Activated CD8-positive, alpha-beta T cell treated with anti-CD3 and anti-CD28 coated beads, Interleukin-2, amount 10 ng/mL, durations not matched to agents 7 days and 5 days (primary cell): ENCODE data around the gene LRRC1. TPM values are rescaled to one million over a fixed set of nuclear protein-coding genes. Genes with fewer than 3 reads are reported as not detected.
"Not testable (repeated sequence)": the region's sequence is repeated elsewhere in the genome, so short reads cannot be mapped to it uniquely, and the experiment has no call there.

Source experiments
- ATAC-seq: fragments of 150-1000 bp; cut with Tn5 transposase; one replicate; pipeline ENCODE4 v1.10.0; 2021; ENCODE audit warnings: moderate library complexity
- CTCF ChIA-PET: fragments of 350-600 bp; sonication (Branson Sonifier 250); formaldehyde crosslinking; loops from one replicate; lab custom pipeline; 2021; ENCODE audit warnings: antibody characterized with exemption; lab: Charles Lee
- POLR2A ChIA-PET: fragments of 350-600 bp; sonication (Branson Sonifier 250); formaldehyde crosslinking; loops from one replicate; lab custom pipeline; 2021; ENCODE audit warnings: antibody characterized with exemption; lab: Charles Lee
- DNase-seq: peaks from one replicate; pipeline ENCODE4 v3.0.0-alpha.2; 2020
- H3K27ac Mint-ChIP-seq: one replicate; pipeline ENCODE4 v1.8.0; 2021; ENCODE audit warnings: mild to moderate bottlenecking, mixed read lengths
- H3K27me3 Mint-ChIP-seq: one replicate; pipeline ENCODE4 v1.8.0; 2021; ENCODE audit warnings: low read depth, mixed read lengths
- H3K36me3 Mint-ChIP-seq: one replicate; pipeline ENCODE4 v1.8.0; 2021; ENCODE audit warnings: low read depth, mixed read lengths
- H3K4me1 Mint-ChIP-seq: one replicate; pipeline ENCODE4 v1.8.0; 2021; ENCODE audit warnings: low read depth, mixed read lengths
- H3K4me3 Mint-ChIP-seq: one replicate; pipeline ENCODE4 v1.8.0; 2021; ENCODE audit warnings: mild to moderate bottlenecking, mixed read lengths
- H3K9me3 Mint-ChIP-seq: one replicate; pipeline ENCODE4 v1.8.0; 2022; ENCODE audit warnings: mixed read lengths; ENCODE audit not compliant: insufficient read depth
- total RNA-seq, 2 experiments: library from RNA; stranded (reverse); gene quantifications; one replicate each; pipeline ENCODE4 v1.2.3, GENCODE V29; 2021

Gene LRRC1
- total RNA-seq, 2 experiments from 2014 or later, result 3.6 to 4.2 TPM

DNA sequence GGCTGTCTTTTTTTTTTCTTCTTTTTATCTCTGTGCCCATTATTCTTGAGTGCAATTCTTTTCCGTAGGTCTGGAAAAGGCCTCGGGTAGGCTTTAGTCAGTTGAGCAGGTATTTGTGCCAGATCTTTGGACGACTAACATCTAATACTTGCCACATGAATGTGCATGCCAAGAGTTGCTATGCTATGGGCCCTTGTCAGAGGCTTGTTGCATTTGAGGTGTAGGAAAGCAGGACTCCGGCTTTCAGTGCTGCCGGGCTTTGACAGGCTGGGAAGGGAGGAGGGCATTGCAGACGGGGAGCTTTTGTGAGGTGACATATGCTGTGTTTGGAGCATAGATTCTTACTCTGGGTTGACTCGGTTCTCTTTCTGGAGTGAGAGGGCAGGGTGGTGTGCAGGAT is 10.2 kb downstream of the LRRC1 start:
- DNase-seq (no peak), ATAC-seq (no peak)
- ChIA-PET POLR2A (no interaction called here), CTCF (no interaction called here)
- no peaks in the 10 kb centered on the region for H3K27me3 Mint-ChIP-seq
- no peaks in the 10 kb centered on the region for H3K9me3 Mint-ChIP-seq
- no peaks in the 10 kb centered on the region for H3K36me3 Mint-ChIP-seq
- no peak overlapping the region for H3K27ac Mint-ChIP-seq
- no peak overlapping the region for H3K4me3 Mint-ChIP-seq
- H3K4me1 Mint-ChIP-seq, result peaks cover 8% of the 10 kb centered on the region

DNA sequence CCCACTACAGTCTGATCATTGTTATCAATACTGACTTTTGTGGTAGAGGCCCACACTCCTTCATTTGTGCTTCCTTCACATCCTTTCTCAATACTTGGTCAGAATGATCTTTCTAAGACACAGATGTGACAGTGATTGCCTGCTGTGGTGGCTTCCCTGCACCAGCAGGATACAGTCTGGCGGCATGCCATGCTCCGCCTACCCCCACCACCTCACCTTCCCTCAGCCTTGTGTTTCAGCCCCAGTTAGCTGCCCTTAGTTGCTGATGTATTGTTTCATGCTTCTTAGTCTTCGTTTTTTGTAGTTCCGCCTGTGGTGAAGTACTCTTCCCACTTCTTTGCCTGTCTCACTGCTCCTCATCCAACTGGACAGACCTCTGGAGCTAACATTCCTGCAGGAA is 10.9 kb downstream of the LRRC1 start:
- CTCF ChIA-PET, result interaction anchor here (1.1 kb wide), 1 partner anchor 77 kb away, joined by 3 read pairs; no protein-coding TSS in a partner anchor
- no peak overlapping the region for H3K27ac Mint-ChIP-seq

GRCh38 chr6:53807606-53808005 is 12.8 kb downstream of the LRRC1 start:
- POLR2A ChIA-PET, H3K27me3 Mint-ChIP-seq, ATAC-seq, DNase-seq, H3K36me3 Mint-ChIP-seq, H3K4me3 Mint-ChIP-seq, CTCF ChIA-PET, H3K9me3 Mint-ChIP-seq, H3K27ac Mint-ChIP-seq: not testable (repeated sequence)
- H3K4me1 Mint-ChIP-seq, result peaks cover 10% of the 10 kb centered on the region

More for the DNA sequence above, 10.9 kb downstream of the LRRC1 start:
- POLR2A ChIA-PET, result no interaction called here
- no peak for DNase-seq
- H3K9me3 Mint-ChIP-seq, result no peaks in the 10 kb centered on the region
- peaks cover 8% of the 10 kb centered on the region for H3K4me1 Mint-ChIP-seq
- H3K27me3 Mint-ChIP-seq, result no peaks in the 10 kb centered on the region
- ATAC-seq, result no peak
- H3K36me3 Mint-ChIP-seq, result no peaks in the 10 kb centered on the region
- H3K4me3 Mint-ChIP-seq, result no peak overlapping the region

- no peak overlapping the region for H3K27ac Mint-ChIP-seq
Measured at GRCh38 chr6:53808302-53808881, 13.6 kb downstream of the LRRC1 start.

GRCh38 chr6:53809691-53810090 is 14.9 kb downstream of the LRRC1 start:
- ChIA-PET CTCF (no interaction called here), POLR2A (no interaction called here)
- DNase-seq (no peak), ATAC-seq (no peak)
- H3K27ac Mint-ChIP-seq, result no peak overlapping the region
- no peaks in the 10 kb centered on the region for H3K9me3 Mint-ChIP-seq
- H3K4me1 Mint-ChIP-seq, result peaks cover 10% of the 10 kb centered on the region
- H3K4me3 Mint-ChIP-seq, result no peak overlapping the region
- no peaks in the 10 kb centered on the region for H3K27me3 Mint-ChIP-seq
- no peaks in the 10 kb centered on the region for H3K36me3 Mint-ChIP-seq

More at GRCh38 chr6:53808302-53808881, 13.6 kb downstream of the LRRC1 start:
- DNase-seq, result no peak
- CTCF ChIA-PET, result interaction anchor here (1.0 to 1.3 kb wide), 2 partner anchors 10 to 73 kb away, joined by 3 to 4 read pairs; no protein-coding TSS in a partner anchor
- H3K4me3 Mint-ChIP-seq, result no peak overlapping the region
- H3K9me3 Mint-ChIP-seq, result no peaks in the 10 kb centered on the region
- H3K27me3 Mint-ChIP-seq, result no peaks in the 10 kb centered on the region
- peaks cover 10% of the 10 kb centered on the region for H3K4me1 Mint-ChIP-seq
- POLR2A ChIA-PET, result no interaction called here
- no peak for ATAC-seq
- no peaks in the 10 kb centered on the region for H3K36me3 Mint-ChIP-seq

DNA sequence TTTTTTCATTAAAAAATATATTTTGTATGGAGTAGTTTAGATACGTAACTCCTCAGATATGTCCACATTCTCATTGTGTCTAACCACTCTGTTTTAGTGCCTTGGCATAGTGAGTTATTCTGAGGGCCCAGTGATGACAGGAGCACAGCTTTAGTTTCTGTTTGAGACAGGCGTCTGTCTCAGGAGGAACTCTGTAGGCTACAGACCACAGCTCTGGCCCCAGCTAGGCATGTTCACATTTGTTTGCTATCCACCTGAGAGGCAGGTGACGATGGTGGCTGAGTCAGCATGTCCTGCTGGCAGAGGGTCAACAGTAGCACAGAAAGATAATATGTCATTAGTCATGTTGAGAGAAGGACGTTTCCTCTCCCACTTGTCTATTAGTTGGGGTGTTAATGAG is 16.3 kb downstream of the LRRC1 start:
- ATAC-seq, result no peak
- Mint-ChIP-seq H3K4me1 (peaks cover 3% of the 10 kb centered on the region), H3K27ac (no peak overlapping the region)

GRCh38 chr6:53811746-53812145 is 16.9 kb downstream of the LRRC1 start:
- Mint-ChIP-seq H3K27ac (no peak overlapping the region), H3K9me3 (no peaks in the 10 kb centered on the region), H3K27me3 (no peaks in the 10 kb centered on the region), H3K4me3 (no peak overlapping the region), H3K4me1 (peaks cover 2% of the 10 kb centered on the region), H3K36me3 (no peaks in the 10 kb centered on the region)
- DNase-seq (no peak), ATAC-seq (no peak)
- POLR2A ChIA-PET, result no interaction called here
- CTCF ChIA-PET, result no interaction called here

More for the DNA sequence above, 16.3 kb downstream of the LRRC1 start:
- ChIA-PET POLR2A (no interaction called here), CTCF (no interaction called here)
- no peaks in the 10 kb centered on the region for H3K9me3 Mint-ChIP-seq
- DNase-seq, result no peak
- H3K36me3 Mint-ChIP-seq, result no peaks in the 10 kb centered on the region
- H3K4me3 Mint-ChIP-seq, result no peak overlapping the region
- no peaks in the 10 kb centered on the region for H3K27me3 Mint-ChIP-seq

GRCh38 chr6:53813096-53813495 is 18.3 kb downstream of the LRRC1 start:
- H3K27me3 Mint-ChIP-seq, result no peaks in the 10 kb centered on the region
- no peak for DNase-seq
- H3K4me1 Mint-ChIP-seq, result peaks cover 2% of the 10 kb centered on the region
- no peak overlapping the region for H3K4me3 Mint-ChIP-seq
- ChIA-PET CTCF (interaction anchor here (1.4 kb wide), 1 partner anchor 94 kb away, joined by 4 read pairs; no protein-coding TSS in a partner anchor), POLR2A (no interaction called here)
- no peak for ATAC-seq
- H3K9me3 Mint-ChIP-seq, result no peaks in the 10 kb centered on the region
- H3K36me3 Mint-ChIP-seq, result no peaks in the 10 kb centered on the region
- no peak overlapping the region for H3K27ac Mint-ChIP-seq

GRCh38 chr6:53813801-53814200 is 19.0 kb downstream of the LRRC1 start:
- DNase-seq, result no peak
- ChIA-PET CTCF (interaction anchor here (1.4 kb wide), 1 partner anchor 95 kb away, joined by 4 read pairs; no protein-coding TSS in a partner anchor), POLR2A (no interaction called here)
- no peaks in the 10 kb centered on the region for H3K9me3 Mint-ChIP-seq
- no peaks in the 10 kb centered on the region for H3K27me3 Mint-ChIP-seq
- H3K4me3 Mint-ChIP-seq, result no peak overlapping the region
- no peak for ATAC-seq
- H3K27ac Mint-ChIP-seq, result no peak overlapping the region
- H3K36me3 Mint-ChIP-seq, result no peaks in the 10 kb centered on the region
- peaks cover 2% of the 10 kb centered on the region for H3K4me1 Mint-ChIP-seq

DNA sequence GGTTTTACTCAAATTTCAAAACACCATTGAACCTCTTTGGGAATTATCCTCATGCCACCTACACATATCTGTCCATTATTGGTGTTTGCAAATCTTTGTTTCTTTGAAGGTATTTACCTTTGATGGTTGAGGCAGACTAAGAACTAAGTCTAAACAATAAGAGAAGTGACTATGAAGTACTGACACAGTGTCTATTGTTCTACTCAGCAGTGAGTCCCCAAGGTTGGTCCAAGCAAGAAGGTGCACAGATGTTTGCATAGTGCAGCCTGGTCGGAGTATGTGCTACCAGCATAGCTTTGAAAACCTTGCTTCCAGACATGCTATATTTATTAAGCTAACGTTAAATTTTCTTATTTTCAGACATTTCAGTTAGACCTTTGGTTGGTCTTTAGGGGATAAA is 19.5 kb downstream of the LRRC1 start:
- no peak overlapping the region for H3K4me3 Mint-ChIP-seq
- H3K4me1 Mint-ChIP-seq, result peaks cover 2% of the 10 kb centered on the region
- no peak overlapping the region for H3K27ac Mint-ChIP-seq
- CTCF ChIA-PET, result interaction anchor here (1.4 kb wide), 1 partner anchor 96 kb away, joined by 4 read pairs; no protein-coding TSS in a partner anchor
- no peaks in the 10 kb centered on the region for H3K36me3 Mint-ChIP-seq
- POLR2A ChIA-PET, result no interaction called here
- ATAC-seq (no peak), DNase-seq (no peak)
- H3K27me3 Mint-ChIP-seq, result no peaks in the 10 kb centered on the region
- no peaks in the 10 kb centered on the region for H3K9me3 Mint-ChIP-seq

- ChIA-PET POLR2A (no interaction called here), CTCF (no interaction called here)
- H3K4me3 Mint-ChIP-seq, result no peak overlapping the region
- no peaks in the 10 kb centered on the region for H3K9me3 Mint-ChIP-seq
- H3K36me3 Mint-ChIP-seq, result no peaks in the 10 kb centered on the region
- H3K4me1 Mint-ChIP-seq, result peaks cover 2% of the 10 kb centered on the region
- ATAC-seq, result no peak
- no peaks in the 10 kb centered on the region for H3K27me3 Mint-ChIP-seq
- DNase-seq, result no peak
- no peak overlapping the region for H3K27ac Mint-ChIP-seq
Measured at GRCh38 chr6:53815381-53816119, 20.7 kb downstream of the LRRC1 start.

- Mint-ChIP-seq H3K27me3 (no peaks in the 10 kb centered on the region), H3K4me3 (no peak overlapping the region), H3K9me3 (no peaks in the 10 kb centered on the region), H3K27ac (no peak overlapping the region), H3K36me3 (no peaks in the 10 kb centered on the region), H3K4me1 (no peaks in the 10 kb centered on the region)
- DNase-seq (no peak), ATAC-seq (no peak)
- ChIA-PET POLR2A (no interaction called here), CTCF (no interaction called here)
Measured at GRCh38 chr6:53818858-53819609, 24.2 kb downstream of the LRRC1 start.
